ENCODE data around the gene ADCK1.

GRCh38 chr14:77832297-77832696 is 32.4 kb downstream of the ADCK1 start:
- TF ChIP-seq GATA2 (IDR thresholded peaks at IDR 0.05; ENCODE audit: low read depth, low read length) (no peak), GATA3 (IDR thresholded peaks at IDR 0.05; ENCODE audit: low read depth, low read length) (no peak)
